Suppressor macrophage treated with lipopolysaccharide for 1 hour (primary cell): ENCODE measurements around the gene DFFB.

Experiments
- DNase-seq, 3 donors: peaks; one replicate each; pipeline ENCODE4 v3.0.0-alpha.2; 2020 to 2022

Gene DFFB

GRCh38 chr1:3876716-3877115, 19.4 kb downstream of the DFFB start:
- DNase-seq, result no peak

GRCh38 chr1:3879099-3879498, 21.8 kb downstream of the DFFB start:
- no peak for DNase-seq

- DNase-seq, result no peak
Measured at GRCh38 chr1:3879787-3880428, 22.6 kb downstream of the DFFB start.

- DNase-seq, result no peak
Measured at GRCh38 chr1:3880429-3881192, 23.3 kb downstream of the DFFB start.

GRCh38 chr1:3881193-3881480, 23.9 kb downstream of the DFFB start:
- no peak for DNase-seq

GRCh38 chr1:3883194-3883925, 26.1 kb downstream of the DFFB start:
- DNase-seq, result no peak

- DNase-seq, result no peak
Measured at GRCh38 chr1:3884966-3885365, 27.7 kb downstream of the DFFB start.

- DNase-seq, result no peak
Measured at GRCh38 chr1:3885611-3886010, 28.3 kb downstream of the DFFB start.

GRCh38 chr1:3886106-3886670, 28.9 kb downstream of the DFFB start:
- DNase-seq, result no peak

GRCh38 chr1:3886691-3887090, 29.4 kb downstream of the DFFB start:
- DNase-seq, result no peak

- DNase-seq, result no peak
Measured at GRCh38 chr1:3888301-3888700, 31.0 kb downstream of the DFFB start.

GRCh38 chr1:3889936-3890335, 32.7 kb downstream of the DFFB start:
- DNase-seq, result peak; percentile 28 to 39 (median 37)

GRCh38 chr1:3890389-3891328, 33.4 kb downstream of the DFFB start:
- DNase-seq, result peak; percentile 74 to 81 (median 76)

- peak in 1 of 3 donors; percentile 9 for DNase-seq
Measured at GRCh38 chr1:3891329-3891865, 34.1 kb downstream of the DFFB start.

- DNase-seq, result no peak
Measured at GRCh38 chr1:3892748-3893147, 35.5 kb downstream of the DFFB start.

GRCh38 chr1:3893190-3893589, 35.9 kb downstream of the DFFB start:
- no peak for DNase-seq

GRCh38 chr1:3894626-3895278, 37.5 kb downstream of the DFFB start:
- DNase-seq, result no peak

GRCh38 chr1:3895279-3895950, 38.1 kb downstream of the DFFB start:
- no peak for DNase-seq

GRCh38 chr1:3895951-3896325, 38.7 kb downstream of the DFFB start:
- no peak for DNase-seq

GRCh38 chr1:3896396-3897000, 39.2 kb downstream of the DFFB start:
- no peak for DNase-seq

GRCh38 chr1:3898475-3898735, 41.1 kb downstream of the DFFB start:
- DNase-seq, result no peak
